Mesenchymal stem cell (in vitro differentiated cells and primary cell): ENCODE data around the gene FAM83F.

Experiments
- DNase-seq: peaks from one replicate; pipeline ENCODE4 v3.0.0-alpha.2; 2013
- H2AFZ ChIP-seq: one replicate; pipeline ENCODE4 v1.6.1; 2013; ENCODE audit warnings: low read depth, mild to moderate bottlenecking, control low read depth, inconsistent platforms, low read length, moderate library complexity
- H2AK5ac ChIP-seq: 2 replicates; pipeline ENCODE4 v1.6.1; 2013; ENCODE audit warnings: low read length, moderate library complexity, mild to moderate bottlenecking, inconsistent platforms; ENCODE audit not compliant: severe bottlenecking
- H2BK120ac ChIP-seq: one replicate; pipeline ENCODE4 v1.6.1; 2013; ENCODE audit warnings: low read depth, mild to moderate bottlenecking, inconsistent platforms, low read length, moderate library complexity
- H2BK12ac ChIP-seq, 2 experiments: one replicate each; pipeline ENCODE4 v1.6.1; 2013; ENCODE audit warnings: inconsistent platforms in 2 of 2, low read length in 2 of 2, mild to moderate bottlenecking in 2 of 2, moderate library complexity in 2 of 2, control low read depth in 1 of 2
- H2BK15ac ChIP-seq: one replicate; pipeline ENCODE4 v1.6.1; 2013; ENCODE audit warnings: mild to moderate bottlenecking, low read depth, inconsistent platforms; ENCODE audit not compliant: poor library complexity, severe bottlenecking
- H2BK5ac ChIP-seq: 2 replicates; pipeline ENCODE4 v1.6.1; 2013; ENCODE audit warnings: low read depth, mild to moderate bottlenecking, low read length, control low read depth, inconsistent platforms; ENCODE audit not compliant: poor library complexity, severe bottlenecking
- H3K14ac ChIP-seq, 2 experiments: one replicate each; pipeline ENCODE4 v1.6.1; 2013; ENCODE audit warnings: inconsistent platforms in 2 of 2, low read length in 2 of 2, control low read depth in 1 of 2, mild to moderate bottlenecking in 1 of 2, moderate library complexity in 1 of 2
- H3K18ac ChIP-seq, 2 experiments: one replicate each; pipeline ENCODE4 v1.6.1; 2013; ENCODE audit warnings: inconsistent platforms in 2 of 2, low read length in 2 of 2, control low read depth in 1 of 2, low read depth in 1 of 2, mild to moderate bottlenecking in 1 of 2
- H3K23ac ChIP-seq, 2 experiments: one replicate each; pipeline ENCODE4 v1.6.1; 2013; ENCODE audit warnings: inconsistent platforms in 2 of 2, low read length in 2 of 2, mild to moderate bottlenecking in 2 of 2, moderate library complexity in 2 of 2, control low read depth in 1 of 2
- H3K27ac ChIP-seq: 2 replicates; pipeline ENCODE4 v1.5.1; 2013; ENCODE audit warnings: mild to moderate bottlenecking, moderate library complexity, low read length, control low read depth, inconsistent platforms; ENCODE audit not compliant: poor library complexity, severe bottlenecking
- H3K27me3 ChIP-seq, 2 experiments: 2 replicates each; pipeline versions ENCODE4 v1.6.1 to v1.7.0; 2013; ENCODE audit warnings: low read length in 2 of 2, mild to moderate bottlenecking in 2 of 2, moderate library complexity in 2 of 2, control low read depth in 1 of 2, inconsistent platforms in 1 of 2; ENCODE audit not compliant: control insufficient read depth in 1 of 2, insufficient read depth in 1 of 2
- H3K36me3 ChIP-seq, 2 experiments: 2 replicates each; pipeline versions ENCODE4 v1.6.1 to v1.7.0; 2013; ENCODE audit warnings: low read length in 2 of 2, control low read depth in 1 of 2, inconsistent platforms in 1 of 2, low read depth in 1 of 2, mild to moderate bottlenecking in 1 of 2; ENCODE audit not compliant: insufficient read depth in 2 of 2, control insufficient read depth in 1 of 2
- H3K4ac ChIP-seq, 2 experiments: one replicate each; pipeline ENCODE4 v1.6.1; 2013; ENCODE audit warnings: inconsistent platforms in 2 of 2, low read length in 2 of 2, mild to moderate bottlenecking in 2 of 2, moderate library complexity in 2 of 2, control low read depth in 1 of 2, low read depth in 1 of 2
- H3K4me1 ChIP-seq: 2 replicates; pipeline ENCODE4 v1.6.1; 2013; ENCODE audit warnings: low read depth, low read length, control low read depth; ENCODE audit not compliant: control insufficient read depth, insufficient read depth
- H3K4me2 ChIP-seq: 2 replicates; pipeline ENCODE4 v1.6.1; 2013; ENCODE audit warnings: low read length, mild to moderate bottlenecking, inconsistent platforms; ENCODE audit not compliant: poor library complexity, severe bottlenecking
- H3K4me3 ChIP-seq, 2 experiments: 2 replicates each; pipeline versions ENCODE4 v1.5.1 to v1.7.0; 2013; ENCODE audit warnings: low read length in 2 of 2, mild to moderate bottlenecking in 2 of 2, control low read depth in 1 of 2, low read depth in 1 of 2; ENCODE audit not compliant: insufficient read depth in 1 of 2
- H3K79me1 ChIP-seq: replicated peaks from 2 replicates; pipeline ENCODE4 v1.6.1; 2013; ENCODE audit warnings: mild to moderate bottlenecking, control low read depth, low read length, inconsistent platforms; ENCODE audit not compliant: poor library complexity, severe bottlenecking
- H3K9ac ChIP-seq: 2 replicates; pipeline ENCODE4 v1.7.0; 2013; ENCODE audit warnings: mild to moderate bottlenecking, low read length, moderate library complexity
- H3K9me3 ChIP-seq: 2 replicates; pipeline ENCODE4 v1.7.0; 2013; ENCODE audit warnings: mild to moderate bottlenecking, low read length; ENCODE audit not compliant: control insufficient read depth
- H4K8ac ChIP-seq: one replicate; pipeline ENCODE4 v1.6.1; 2013; ENCODE audit warnings: inconsistent platforms, mild to moderate bottlenecking, low read length, moderate library complexity
- H4K91ac ChIP-seq: one replicate; pipeline ENCODE4 v1.6.1; 2013; ENCODE audit warnings: mild to moderate bottlenecking, low read length, inconsistent platforms
- WGBS: methylation state at CpG from one replicate; pipeline ENCODE4 v1.1.7; 2013; ENCODE audit warnings: mixed read lengths; 5-methylcytosine and 5-hydroxymethylcytosine counted together

Gene FAM83F

GRCh38 chr22:40033586-40034380 is 39.0 kb downstream of the FAM83F start:
- H3K27me3 ChIP-seq: peaks cover 53 to 60% of the 10 kb centered on the region in 2 experiments
- WGBS: 82% methylated on average over 12 of the region's 12 CpGs
- H3K36me3 ChIP-seq: no peaks in the 10 kb centered on the region
- H2AFZ ChIP-seq: no peak overlapping the region
- H3K9ac ChIP-seq: no peak overlapping the region
- no peak overlapping the region for H2AK5ac ChIP-seq
- H3K4me2 ChIP-seq: no peak overlapping the region
- H3K9me3 ChIP-seq: no peaks in the 10 kb centered on the region
- H3K23ac ChIP-seq: no peak overlapping the region
- H2BK120ac ChIP-seq: no peak overlapping the region
- H3K18ac ChIP-seq: no peak overlapping the region
- H2BK5ac ChIP-seq: no peak overlapping the region
- H2BK15ac ChIP-seq: no peak overlapping the region
- no peak overlapping the region for H3K27ac ChIP-seq
- no peak overlapping the region for H2BK12ac ChIP-seq
- DNase-seq: no peak
- no peak overlapping the region for H3K4me3 ChIP-seq
- H3K4ac ChIP-seq: no peak overlapping the region
- H3K14ac ChIP-seq: peak overlapping the region in 1 of 2 experiments; percentile 3
- no peaks in the 10 kb centered on the region for H3K79me1 ChIP-seq
- no peak overlapping the region for H4K91ac ChIP-seq
- H4K8ac ChIP-seq: no peak overlapping the region
- no peaks in the 10 kb centered on the region for H3K4me1 ChIP-seq

DNA sequence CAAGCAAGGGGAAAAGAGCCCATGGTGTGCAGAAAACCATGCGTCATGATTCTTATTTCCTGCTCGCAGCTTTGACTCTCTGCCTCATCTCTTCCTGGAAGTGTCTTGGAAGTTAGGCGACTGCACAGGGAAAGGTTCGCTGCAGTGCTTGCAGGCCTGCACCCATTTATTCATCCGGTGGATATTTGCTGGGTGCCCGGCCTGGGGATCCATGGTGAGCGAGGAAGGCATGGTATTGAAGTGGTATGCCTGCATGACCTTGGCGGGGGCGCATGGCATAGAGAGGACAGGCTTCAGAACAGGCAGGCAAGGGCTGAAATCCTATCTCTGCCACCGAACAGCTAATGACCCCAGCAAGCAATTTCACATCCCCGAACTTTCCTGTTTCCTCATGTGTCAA is 40.6 kb downstream of the FAM83F start:
- Histone ChIP-seq H3K27ac (no peak overlapping the region), H4K91ac (no peak overlapping the region), H3K4me2 (no peak overlapping the region), H2BK5ac (no peak overlapping the region), H3K27me3 (peaks cover 48 to 66% of the 10 kb centered on the region in 2 experiments), H2BK12ac (no peak overlapping the region), H3K23ac (no peak overlapping the region), H3K14ac (no peak overlapping the region), H3K79me1 (no peaks in the 10 kb centered on the region), H4K8ac (no peak overlapping the region), H3K18ac (no peak overlapping the region), H2AFZ (no peak overlapping the region), H3K9me3 (no peaks in the 10 kb centered on the region), H3K4me1 (no peaks in the 10 kb centered on the region), H3K4ac (no peak overlapping the region), H3K4me3 (no peak overlapping the region), H2BK120ac (no peak overlapping the region), H2BK15ac (no peak overlapping the region), H3K9ac (no peak overlapping the region), H2AK5ac (no peak overlapping the region), H3K36me3 (no peaks in the 10 kb centered on the region)
- WGBS: 86% methylated on average over 11 of the region's 11 CpGs
- DNase-seq: no peak

- H4K91ac ChIP-seq: no peak overlapping the region
- 64% methylated on average over 5 of the region's 6 CpGs for WGBS
Measured at GRCh38 chr22:40036126-40036525, 41.4 kb downstream of the FAM83F start.

GRCh38 chr22:40036591-40037225 is 42.0 kb downstream of the FAM83F start:
- H3K79me1 ChIP-seq: no peaks in the 10 kb centered on the region
- H2BK120ac ChIP-seq: no peak overlapping the region
- 32% methylated on average over 13 of the region's 13 CpGs for WGBS
- H3K14ac ChIP-seq: no peak overlapping the region
- no peak overlapping the region for H3K4me2 ChIP-seq
- H3K27me3 ChIP-seq: peaks cover 48 to 78% of the 10 kb centered on the region in 2 experiments
- no peak overlapping the region for H3K9ac ChIP-seq
- H3K9me3 ChIP-seq: no peaks in the 10 kb centered on the region
- H3K4ac ChIP-seq: no peak overlapping the region
- H3K36me3 ChIP-seq: no peaks in the 10 kb centered on the region
- H4K8ac ChIP-seq: no peak overlapping the region
- no peaks in the 10 kb centered on the region for H3K4me1 ChIP-seq
- no peak overlapping the region for H2BK5ac ChIP-seq
- DNase-seq: peak; percentile 75
- H3K23ac ChIP-seq: no peak overlapping the region
- no peak overlapping the region for H2BK15ac ChIP-seq
- no peak overlapping the region for H3K18ac ChIP-seq
- H2AFZ ChIP-seq: no peak overlapping the region
- no peak overlapping the region for H2AK5ac ChIP-seq
- H3K4me3 ChIP-seq: no peak overlapping the region
- H3K27ac ChIP-seq: no peak overlapping the region
- no peak overlapping the region for H2BK12ac ChIP-seq
- H4K91ac ChIP-seq: no peak overlapping the region

More at GRCh38 chr22:40036126-40036525, 41.4 kb downstream of the FAM83F start:
- Histone ChIP-seq H3K14ac (no peak overlapping the region), H2BK5ac (no peak overlapping the region), H3K79me1 (no peaks in the 10 kb centered on the region), H2BK12ac (no peak overlapping the region), H3K4ac (no peak overlapping the region), H3K4me2 (no peak overlapping the region), H2AK5ac (no peak overlapping the region), H3K4me3 (no peak overlapping the region), H3K9ac (no peak overlapping the region), H3K36me3 (no peaks in the 10 kb centered on the region), H3K9me3 (no peaks in the 10 kb centered on the region), H3K23ac (no peak overlapping the region), H3K4me1 (no peaks in the 10 kb centered on the region), H3K27me3 (peaks cover 48 to 74% of the 10 kb centered on the region in 2 experiments), H4K8ac (no peak overlapping the region), H2BK120ac (no peak overlapping the region), H3K27ac (no peak overlapping the region), H2BK15ac (no peak overlapping the region), H3K18ac (no peak overlapping the region), H2AFZ (no peak overlapping the region)
- no peak for DNase-seq
